NB4 (cell line): ENCODE data around the gene ST3GAL4.
"Not testable (repeated sequence)": the region's sequence is repeated elsewhere in the genome, so short reads cannot be mapped to it uniquely, and the experiment has no call there.

Source experiments
- DNase-seq: peaks from one replicate; pipeline ENCODE4 v3.0.0; 2010; ENCODE audit warnings: low read depth
- H3K4me3 ChIP-seq: one replicate; pipeline ENCODE4 v1.5.1; 2011; ENCODE audit warnings: mild to moderate bottlenecking, low read depth, low read length, moderate library complexity
- CTCF ChIP-seq: IDR thresholded peaks from one replicate; pipeline ENCODE4 v1.5.1; 2012; ENCODE audit warnings: low read depth, low read length
- MAX ChIP-seq: IDR thresholded peaks from 2 replicates; pipeline ENCODE4 v1.6.1; 2011; ENCODE audit warnings: low read depth, low read length
- MYC ChIP-seq: IDR thresholded peaks from 2 replicates; pipeline ENCODE4 v1.6.1; 2011; ENCODE audit warnings: low read depth, low read length
- POLR2A ChIP-seq: IDR thresholded peaks from 2 replicates; pipeline ENCODE4 v1.6.1; 2011; ENCODE audit warnings: mild to moderate bottlenecking; ENCODE audit not compliant: insufficient read length; ENCODE audit errors: extremely low read depth

The ST3GAL4 gene

GRCh38 chr11:126361400-126361799, 5.9 kb downstream of the ST3GAL4 start:
- no peak for DNase-seq
- TF ChIP-seq MYC (no peak), MAX (no peak), POLR2A (no peak), CTCF (no peak)
- no peak overlapping the region for H3K4me3 ChIP-seq

GRCh38 chr11:126362879-126363655, 7.6 kb downstream of the ST3GAL4 start:
- H3K4me3 ChIP-seq: no peak overlapping the region
- TF ChIP-seq MYC (no peak), POLR2A (no peak), CTCF (no peak), MAX (no peak)
- DNase-seq: no peak

GRCh38 chr11:126363706-126364248, 8.3 kb downstream of the ST3GAL4 start:
- TF ChIP-seq CTCF: no peak
- no peak for TF ChIP-seq MAX
- no peak for TF ChIP-seq POLR2A
- no peak for TF ChIP-seq MYC
- DNase-seq: no peak
- no peak overlapping the region for H3K4me3 ChIP-seq

- DNase-seq, H3K4me3 ChIP-seq: not testable (repeated sequence)
Measured at GRCh38 chr11:126364735-126365134, 9.2 kb downstream of the ST3GAL4 start.

GRCh38 chr11:126365508-126365907, 10.0 kb downstream of the ST3GAL4 start:
- not testable (repeated sequence) for H3K4me3 ChIP-seq, DNase-seq

- H3K4me3 ChIP-seq: no peak overlapping the region
- DNase-seq: peak; percentile 59
- TF ChIP-seq POLR2A (no peak), MYC (no peak; the same call in 1 of the 2 replicates), MAX (no peak), CTCF (no peak)
Measured at GRCh38 chr11:126366064-126366822, 10.8 kb downstream of the ST3GAL4 start.
